Measurements from ENCODE around the gene NFATC2. TPM values are rescaled to one million over a fixed set of nuclear protein-coding genes. Genes with fewer than 3 reads are reported as not detected.

NFATC2 gene
- polyA plus RNA-seq, 1 of the 3 experiments (the other 2 are of a cell fraction), result 0.36 TPM

- H3K4me3 ChIP-seq (ENCODE audit: low read depth in 2 of 2, low read length in 1 of 2), result no peak overlapping the region
- no peaks in the 10 kb centered on the region for H3K79me2 ChIP-seq (ENCODE audit: insufficient read depth)
- H3K9me2 ChIP-seq, result no peaks in the 10 kb centered on the region
- POLR2A ChIA-PET, result no interaction called here
- H4K20me1 ChIP-seq (ENCODE audit: insufficient read depth), result no peaks in the 10 kb centered on the region
- H3K27me3 ChIP-seq (ENCODE audit: insufficient read depth), result no peaks in the 10 kb centered on the region
- DNase-seq, result no peak
- 94% methylated on average over 21 of the region's 21 CpGs for WGBS (ENCODE audit: low lambda C conversion rate)
- CTCF ChIA-PET, result interaction anchor here (0.7 to 1.1 kb wide), 2 partner anchors 31 to 178 kb away, joined by 3 to 4 read pairs; no protein-coding TSS in a partner anchor
- no peaks in the 10 kb centered on the region for H3K9me3 ChIP-seq
- no peak overlapping the region for H2AFZ ChIP-seq (ENCODE audit: low read depth)
- TF ChIP-seq SIN3A (IDR thresholded peaks at IDR 0.05; ENCODE audit: borderline replicate concordance, low read depth, low read length) (no peak), IRF3 (IDR thresholded peaks at IDR 0.05; ENCODE audit: low read depth, low read length) (no peak), FOXM1 (IDR thresholded peaks at IDR 0.05; ENCODE audit: low read depth) (no peak)
- no peak overlapping the region for H3K9ac ChIP-seq
- peaks cover 8% of the 10 kb centered on the region in 2 experiments; a peak in 3 of 4 replicates for H3K4me1 ChIP-seq (ENCODE audit: control insufficient read depth in 1 of 2, insufficient read depth in 2 of 2, low read depth in 1 of 2, low read length in 1 of 2)
- peaks cover 9% of the 10 kb centered on the region for H3F3A ChIP-seq (replicated peaks; ENCODE audit: insufficient read depth)
- H3K36me3 ChIP-seq (replicated peaks in 1 of 2; ENCODE audit: control insufficient read depth in 1 of 2, insufficient read depth in 2 of 2, low read length in 1 of 2), result peaks cover 0 to 3% of the 10 kb centered on the region in 2 experiments
- no peak overlapping the region for H3K4me2 ChIP-seq
- H3K27ac ChIP-seq (ENCODE audit: low read depth in 2 of 2, low read length in 1 of 2), result no peak overlapping the region
These were observed 125.0 kb downstream of the NFATC2 start for GRCh38 chr20:51417250-51418136.

- no peak overlapping the region for H3K27ac ChIP-seq (ENCODE audit: low read depth in 2 of 2, low read length in 1 of 2)
- ChIA-PET POLR2A (no interaction called here), CTCF (interaction anchor here (0.7 kb wide), 1 partner anchor 179 kb away, joined by 4 read pairs; no protein-coding TSS in a partner anchor)
- H3K9me3 ChIP-seq, result no peaks in the 10 kb centered on the region
- H3F3A ChIP-seq (replicated peaks; ENCODE audit: insufficient read depth), result peaks cover 9% of the 10 kb centered on the region
- H2AFZ ChIP-seq (ENCODE audit: low read depth), result no peak overlapping the region
- TF ChIP-seq TEAD4 (IDR thresholded peaks at IDR 0.05; ENCODE audit: borderline replicate concordance, insufficient read depth), result no peak
- TF ChIP-seq FOSL2 (IDR thresholded peaks at IDR 0.05; ENCODE audit: borderline replicate concordance, low read depth), result no peak
- no peak for TF ChIP-seq REST (IDR thresholded peaks at IDR 0.05; ENCODE audit: low read depth, low read length)
- TF ChIP-seq ZBTB33 (IDR thresholded peaks at IDR 0.05; ENCODE audit: borderline replicate concordance, low read depth), result no peak
- no peak for TF ChIP-seq EZH2phosphoT487 (IDR thresholded peaks at IDR 0.05; ENCODE audit: borderline replicate concordance, low read depth)
- TF ChIP-seq USF1 (IDR thresholded peaks at IDR 0.05; ENCODE audit: borderline replicate concordance, low read depth), result no peak
- no peak overlapping the region for H3K4me3 ChIP-seq (ENCODE audit: low read depth in 2 of 2, low read length in 1 of 2)
- no peaks in the 10 kb centered on the region for H3K79me2 ChIP-seq (ENCODE audit: insufficient read depth)
- H3K27me3 ChIP-seq (ENCODE audit: insufficient read depth), result no peaks in the 10 kb centered on the region
- no peak for DNase-seq
- WGBS (ENCODE audit: low lambda C conversion rate), result 92% methylated on average over 6 of the region's 6 CpGs
- H3K4me1 ChIP-seq (ENCODE audit: control insufficient read depth in 1 of 2, insufficient read depth in 2 of 2, low read depth in 1 of 2, low read length in 1 of 2), result peaks cover 15 to 16% of the 10 kb centered on the region in 2 experiments; a peak in 3 of 4 replicates
- H3K4me2 ChIP-seq, result no peak overlapping the region
- H3K9me2 ChIP-seq, result no peaks in the 10 kb centered on the region
- H3K9ac ChIP-seq, result no peak overlapping the region
- H4K20me1 ChIP-seq (ENCODE audit: insufficient read depth), result no peaks in the 10 kb centered on the region
- H3K36me3 ChIP-seq (replicated peaks in 1 of 2; ENCODE audit: control insufficient read depth in 1 of 2, insufficient read depth in 2 of 2, low read length in 1 of 2), result peaks cover 0 to 3% of the 10 kb centered on the region in 2 experiments
These were observed 125.8 kb downstream of the NFATC2 start for GRCh38 chr20:51416532-51417249.
